ENCODE results near the gene C2orf69.

Gene C2orf69

DNA sequence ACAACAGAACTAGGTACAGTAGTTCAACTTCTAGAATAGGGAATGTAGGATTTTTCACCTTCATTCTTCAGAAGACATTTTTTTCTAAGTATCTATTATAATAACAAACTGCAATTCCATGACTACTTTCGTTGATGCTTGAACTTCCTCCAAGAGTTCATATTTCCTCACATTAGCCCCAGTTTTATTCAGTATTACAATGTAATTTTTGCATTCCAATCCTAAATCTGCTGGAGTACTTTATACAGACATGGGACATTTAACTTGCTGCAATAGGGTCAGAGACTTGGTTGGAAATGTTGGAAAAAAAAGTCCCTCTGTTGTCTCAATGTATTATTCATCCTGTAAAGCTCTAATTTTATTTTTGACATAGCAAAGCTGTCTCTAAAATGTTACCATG, 40.5 kb upstream of the C2orf69 start:
- TF ChIP-seq, protein P1, sequence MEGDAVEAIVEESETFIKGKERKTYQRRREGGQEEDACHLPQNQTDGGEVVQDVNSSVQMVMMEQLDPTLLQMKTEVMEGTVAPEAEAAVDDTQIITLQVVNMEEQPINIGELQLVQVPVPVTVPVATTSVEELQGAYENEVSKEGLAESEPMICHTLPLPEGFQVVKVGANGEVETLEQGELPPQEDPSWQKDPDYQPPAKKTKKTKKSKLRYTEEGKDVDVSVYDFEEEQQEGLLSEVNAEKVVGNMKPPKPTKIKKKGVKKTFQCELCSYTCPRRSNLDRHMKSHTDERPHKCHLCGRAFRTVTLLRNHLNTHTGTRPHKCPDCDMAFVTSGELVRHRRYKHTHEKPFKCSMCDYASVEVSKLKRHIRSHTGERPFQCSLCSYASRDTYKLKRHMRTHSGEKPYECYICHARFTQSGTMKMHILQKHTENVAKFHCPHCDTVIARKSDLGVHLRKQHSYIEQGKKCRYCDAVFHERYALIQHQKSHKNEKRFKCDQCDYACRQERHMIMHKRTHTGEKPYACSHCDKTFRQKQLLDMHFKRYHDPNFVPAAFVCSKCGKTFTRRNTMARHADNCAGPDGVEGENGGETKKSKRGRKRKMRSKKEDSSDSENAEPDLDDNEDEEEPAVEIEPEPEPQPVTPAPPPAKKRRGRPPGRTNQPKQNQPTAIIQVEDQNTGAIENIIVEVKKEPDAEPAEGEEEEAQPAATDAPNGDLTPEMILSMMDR (IDR thresholded peaks at IDR 0.05; ENCODE audit: control insufficient read depth, extremely low read depth, insufficient read depth), result no peak
- no peak overlapping the region for H3K4me3 ChIP-seq (ENCODE audit: low read depth, low read length)
- no peak for DNase-seq (ENCODE audit: low read depth)

DNA sequence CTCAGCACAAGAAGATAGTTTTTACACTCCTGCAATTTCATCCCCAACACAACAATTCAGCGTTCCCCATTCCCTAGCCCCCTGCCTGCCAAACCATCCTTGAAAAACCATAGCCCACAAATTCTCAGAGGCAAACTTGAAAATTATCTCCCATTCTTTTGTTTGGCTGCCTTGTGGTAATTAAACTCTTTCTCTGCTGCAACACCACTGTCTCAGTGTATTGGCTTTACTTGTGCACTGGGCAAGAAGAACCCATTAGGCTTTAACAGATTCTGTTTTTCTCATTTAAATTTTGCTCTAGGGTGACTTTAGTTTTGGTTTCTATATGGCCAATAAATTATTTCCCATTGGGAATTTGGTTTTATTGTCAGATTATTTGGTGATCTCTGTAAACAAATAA, 36.9 kb upstream of the C2orf69 start:
- TF ChIP-seq, protein P1 (IDR thresholded peaks at IDR 0.05; ENCODE audit: control insufficient read depth, extremely low read depth, insufficient read depth), result no peak
- DNase-seq (ENCODE audit: low read depth), result no peak

DNA sequence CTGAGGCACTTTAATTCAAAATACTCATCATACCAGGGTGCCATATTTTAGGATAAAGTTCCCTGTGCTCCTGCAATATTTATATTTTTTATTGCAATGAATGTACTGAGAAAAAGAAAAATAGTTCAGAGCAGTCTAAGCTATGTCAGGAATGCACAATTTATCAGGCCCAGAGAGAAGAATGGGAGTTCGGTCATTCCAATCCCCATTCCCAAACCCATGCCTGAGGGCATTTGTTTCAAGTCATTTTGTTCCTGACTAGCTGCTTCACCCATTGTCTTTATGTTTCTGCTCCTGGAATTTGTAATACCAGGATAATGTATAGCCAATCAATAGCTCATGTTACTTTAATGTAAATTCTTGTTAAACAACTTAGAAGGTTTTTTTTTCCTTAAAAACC, 35.7 kb upstream of the C2orf69 start:
- TF ChIP-seq, protein P1 (IDR thresholded peaks at IDR 0.05; ENCODE audit: control insufficient read depth, extremely low read depth, insufficient read depth), result no peak
- no peak overlapping the region for H3K4me3 ChIP-seq (ENCODE audit: low read depth, low read length)
- DNase-seq (ENCODE audit: low read depth), result no peak

More for the DNA sequence above, 36.9 kb upstream of the C2orf69 start:
- no peak overlapping the region for H3K4me3 ChIP-seq (ENCODE audit: low read depth, low read length)

DNA sequence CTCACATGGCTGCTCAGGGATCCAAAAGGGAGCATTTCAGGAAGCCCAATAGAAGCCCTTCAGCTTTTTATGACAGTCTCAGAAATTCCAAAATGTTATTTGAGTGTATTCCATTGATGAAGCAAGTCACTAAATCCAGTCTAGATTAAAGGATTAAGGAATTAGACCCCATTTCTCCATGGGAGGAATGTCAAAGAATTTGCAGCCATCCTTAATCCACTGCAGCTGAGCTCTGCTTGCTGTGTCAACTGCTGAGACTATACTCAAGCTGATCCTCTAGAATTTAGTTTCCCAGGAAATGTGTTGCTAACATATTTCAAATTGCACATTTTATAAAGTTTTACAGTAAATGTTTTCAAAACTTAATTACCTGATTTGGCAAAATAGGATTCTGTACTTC, 28.4 kb upstream of the C2orf69 start:
- no peak for DNase-seq (ENCODE audit: low read depth)
- TF ChIP-seq, protein P1 (IDR thresholded peaks at IDR 0.05; ENCODE audit: control insufficient read depth, extremely low read depth, insufficient read depth), result no peak
- H3K4me3 ChIP-seq (ENCODE audit: low read depth, low read length), result no peak overlapping the region

DNA sequence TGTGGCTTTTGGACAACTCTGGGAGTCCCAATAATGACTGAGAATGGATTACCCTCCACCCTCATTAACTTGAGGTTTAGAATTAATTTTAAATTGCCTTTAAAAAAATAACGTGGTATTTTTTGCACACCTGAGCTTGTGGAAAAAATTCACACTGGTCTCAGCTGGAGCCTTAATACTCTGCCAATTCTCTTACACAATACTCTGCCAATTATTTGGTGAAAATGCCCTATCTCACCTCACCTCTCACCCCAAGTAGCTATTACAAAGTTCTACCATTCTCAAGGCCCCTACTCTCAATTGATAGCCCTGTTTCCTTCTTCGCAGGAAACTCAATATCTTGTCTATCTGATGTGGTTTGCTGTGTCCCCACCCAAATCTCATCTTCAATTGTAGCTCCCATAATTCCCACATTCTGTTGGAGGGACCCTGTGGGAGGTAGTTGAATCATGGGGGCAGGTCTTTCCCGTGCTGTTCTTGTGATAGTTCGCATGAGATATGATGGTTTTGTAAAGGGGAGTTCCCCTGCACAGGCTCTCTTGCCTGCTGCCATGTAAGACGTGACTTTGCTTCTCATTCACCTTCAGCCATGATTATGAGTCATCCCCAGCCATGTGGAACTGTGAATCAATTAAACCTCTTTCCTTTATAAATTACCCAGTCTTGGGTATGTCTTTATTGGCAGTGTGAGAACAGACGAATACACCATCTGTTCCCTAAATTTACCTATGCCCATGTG, 27.4 kb upstream of the C2orf69 start:
- TF ChIP-seq, protein P1 (IDR thresholded peaks at IDR 0.05; ENCODE audit: control insufficient read depth, extremely low read depth, insufficient read depth), result no peak
- no peak overlapping the region for H3K4me3 ChIP-seq (ENCODE audit: low read depth, low read length)
- no peak for DNase-seq (ENCODE audit: low read depth)

DNA sequence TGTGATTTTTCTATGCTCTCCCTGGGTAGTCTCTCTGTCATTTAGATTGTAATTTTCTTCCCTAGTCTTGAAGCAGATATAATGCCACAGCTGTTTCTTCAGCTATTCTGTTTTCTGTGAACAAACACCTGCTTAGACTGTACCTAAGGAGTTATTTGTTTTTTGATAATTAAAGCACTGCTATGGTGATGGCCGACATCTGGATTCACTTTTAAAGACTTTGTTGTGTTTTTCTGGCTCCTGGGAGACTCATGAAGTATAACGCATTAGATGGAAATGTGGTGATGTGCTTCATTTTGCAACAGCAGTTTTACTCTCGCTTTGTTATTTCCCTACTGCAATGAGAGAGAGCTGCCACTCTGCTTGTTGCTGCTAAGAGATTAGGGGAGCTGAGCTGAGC, 15.7 kb upstream of the C2orf69 start:
- H3K4me3 ChIP-seq (ENCODE audit: low read depth, low read length), result no peak overlapping the region
- DNase-seq (ENCODE audit: low read depth), result no peak
- TF ChIP-seq, protein P1 (IDR thresholded peaks at IDR 0.05; ENCODE audit: control insufficient read depth, extremely low read depth, insufficient read depth), result no peak

DNA sequence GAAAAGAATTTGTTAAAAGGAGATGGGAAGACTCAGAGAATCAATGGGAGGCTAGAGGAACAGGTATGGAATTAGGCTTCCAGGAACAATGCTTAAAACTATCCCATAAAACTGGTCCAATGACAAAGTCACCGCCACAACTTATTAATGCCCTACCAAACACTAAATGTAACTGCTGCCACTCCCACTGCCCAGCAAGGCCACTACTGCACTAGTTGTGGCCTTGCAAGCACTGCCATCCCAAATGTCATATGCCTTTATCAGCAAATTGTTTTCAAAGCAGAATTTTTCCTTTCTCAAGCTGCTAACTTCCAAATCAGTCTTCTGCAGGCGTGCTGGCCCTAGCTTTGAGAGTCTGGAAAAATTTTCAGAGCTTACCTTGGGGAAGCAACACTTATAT, 14.5 kb upstream of the C2orf69 start:
- no peak for DNase-seq (ENCODE audit: low read depth)
- H3K4me3 ChIP-seq (ENCODE audit: low read depth, low read length), result no peak overlapping the region
- TF ChIP-seq, protein P1 (IDR thresholded peaks at IDR 0.05; ENCODE audit: control insufficient read depth, extremely low read depth, insufficient read depth), result no peak

Data from LNCaP clone FGC (cell line).